HepG2 (cell line): Measurements from ENCODE around the gene JOSD2. TPM values are rescaled to one million over a fixed set of nuclear protein-coding genes. Genes with fewer than 3 reads are reported as not detected.

Experiments used
- ATAC-seq: fragments of 200-7000 bp; cut with Tn5 transposase; 3 replicates; pipeline ENCODE4 v1.9.1; 2020; ENCODE audit warnings: mild to moderate bottlenecking, moderate library complexity
- BruUV-seq: library from RNA; stranded (reverse); fragments of 400-500 nt; replicated peaks from 2 replicates; lab custom pipeline; 2021; lab: Mats Ljungman, UMichigan
- CTCF ChIA-PET: fragments of 300-600 bp; formaldehyde crosslinking; extraction: SDS; loops from one replicate; lab custom pipeline; 2021; ENCODE audit warnings: low total read pairs, inconsistent platforms, low intra/inter-chr PET ratio; lab: Yijun Ruan, JAX
- POLR2A ChIA-PET: fragments of 350-600 bp; sonication (Branson Sonifier 250); formaldehyde crosslinking; loops from one replicate; lab custom pipeline; 2020; ENCODE audit warnings: antibody characterized with exemption, inconsistent platforms; lab: Yijun Ruan, JAX
- DNase-seq: peaks from one replicate; pipeline ENCODE4 v3.0.0-alpha.2; 2015; ENCODE audit warnings: low spot score
- FAIRE-seq: peaks from 3 replicates; lab custom pipeline; 2011; peaks lifted over from hg19 to GRCh38; lab: Jason Lieb, UNC
- H2AFZ ChIP-seq: one replicate; pipeline ENCODE4 v1.6.1; 2011; ENCODE audit warnings: low read length, inconsistent platforms
- H3K27ac ChIP-seq: fragments of 300-600 bp; 3 replicates; pipeline ENCODE4 v1.8.0; 2011; ENCODE audit warnings: mixed run types, mild to moderate bottlenecking, mixed read lengths, low read length, inconsistent platforms; ENCODE audit not compliant: insufficient read depth; ENCODE audit errors: extremely low read length
- H3K27me3 ChIP-seq, 2 experiments: fragments of 200-600 bp in 1 of 2; 2 replicates in 1 of 2; 3 replicates in 1 of 2; pipeline versions ENCODE4 v1.6.0 to v1.8.0; 2011; ENCODE audit warnings: low read length in 2 of 2, mild to moderate bottlenecking in 2 of 2, moderate library complexity in 2 of 2, inconsistent platforms in 1 of 2; ENCODE audit not compliant: insufficient read depth in 2 of 2, control insufficient read depth in 1 of 2
- H3K36me3 ChIP-seq, 2 experiments: fragments of 200-600 bp in 1 of 2; replicated peaks in 1 of 2; 2 replicates in 1 of 2; 3 replicates in 1 of 2; pipeline versions ENCODE4 v1.5.1 to v1.8.0; 2011; ENCODE audit warnings: low read length in 2 of 2, inconsistent platforms in 1 of 2; ENCODE audit not compliant: insufficient read depth in 2 of 2, control insufficient read depth in 1 of 2
- H3K4me1 ChIP-seq: 2 replicates; pipeline ENCODE4 v1.5.1; 2012; ENCODE audit warnings: low read length, inconsistent platforms; ENCODE audit not compliant: insufficient read depth
- H3K4me2 ChIP-seq: 2 replicates; pipeline ENCODE4 v1.6.0; 2011; ENCODE audit warnings: low read depth, low read length, inconsistent platforms
- H3K4me3 ChIP-seq, 3 experiments: fragments of 200-600 bp in 1 of 3; sonication (generic), shearing (Covaris generic) in 1 of 3; replicated peaks in 1 of 3; 2 replicates each; pipeline ENCODE4 v1.5.1; 2011 to 2016; ENCODE audit warnings: low read length in 3 of 3, inconsistent platforms in 2 of 3, low read depth in 2 of 3, mild to moderate bottlenecking in 2 of 3, control low read depth in 1 of 3, mixed read lengths in 1 of 3; ENCODE audit not compliant: insufficient read depth in 1 of 3
- H3K79me2 ChIP-seq: one replicate; pipeline ENCODE4 v1.6.1; 2011; ENCODE audit warnings: low read length, inconsistent platforms; ENCODE audit not compliant: insufficient read depth
- H3K9ac ChIP-seq: 2 replicates; pipeline ENCODE4 v1.6.0; 2011; ENCODE audit warnings: mild to moderate bottlenecking, low read depth, low read length, inconsistent platforms; ENCODE audit not compliant: insufficient read depth
- H3K9me3 ChIP-seq: 2 replicates; pipeline ENCODE4 v1.5.1; 2012; ENCODE audit warnings: mild to moderate bottlenecking, low read length
- H4K20me1 ChIP-seq: 2 replicates; pipeline ENCODE4 v1.6.0; 2011; ENCODE audit warnings: inconsistent platforms, mild to moderate bottlenecking, low read length, moderate library complexity; ENCODE audit not compliant: insufficient read depth
- ATF5 ChIP-seq: sonication (generic); formaldehyde crosslinking; IDR thresholded peaks from 2 replicates; pipeline ENCODE4 v1.4.0; 2020; ENCODE audit warnings: mild to moderate bottlenecking, low read depth, missing genetic modification reagents
- IRX3 ChIP-seq: sonication (generic); formaldehyde crosslinking; IDR thresholded peaks from 2 replicates; pipeline ENCODE4 v1.8.1; 2023; ENCODE audit warnings: mild to moderate bottlenecking, low read depth, missing genetic modification reagents, borderline replicate concordance
- JUN ChIP-seq: sonication (generic); formaldehyde crosslinking; IDR thresholded peaks from 2 replicates; pipeline ENCODE4 v1.4.0; 2020; ENCODE audit warnings: mild to moderate bottlenecking, missing genetic modification reagents
- LCORL ChIP-seq, 2 experiments: fragments of 450-650 bp in 1 of 2; sonication (generic) in 1 of 2; formaldehyde crosslinking in 1 of 2; IDR thresholded peaks; 2 replicates each; pipeline versions ENCODE4 v1.5.0 to v1.6.1; 2017 to 2020; ENCODE audit warnings: antibody characterized with exemption in 1 of 2, missing genetic modification reagents in 1 of 2
- MIXL1 ChIP-seq: IDR thresholded peaks from 2 replicates; pipeline ENCODE4 v1.6.1; 2016
- MTA1 ChIP-seq: sonication (generic); formaldehyde crosslinking; IDR thresholded peaks from 2 replicates; pipeline ENCODE4 v1.4.0; 2020; ENCODE audit warnings: missing genetic modification reagents, mild to moderate bottlenecking, borderline replicate concordance
- MXD1 ChIP-seq: sonication (generic); formaldehyde crosslinking; IDR thresholded peaks from 2 replicates; pipeline ENCODE4 v1.4.0; 2020; ENCODE audit warnings: mild to moderate bottlenecking, missing genetic modification reagents
- YEATS2 ChIP-seq: sonication (generic); formaldehyde crosslinking; IDR thresholded peaks from 2 replicates; pipeline ENCODE4 v1.4.0; 2020; ENCODE audit warnings: missing genetic modification reagents, borderline replicate concordance
- ZGPAT ChIP-seq: IDR thresholded peaks from 2 replicates; pipeline ENCODE4 v1.6.1; 2016; ENCODE audit warnings: mild to moderate bottlenecking
- ZNF441 ChIP-seq: sonication (generic); formaldehyde crosslinking; IDR thresholded peaks from 2 replicates; pipeline ENCODE4 v1.7.0; 2021; ENCODE audit warnings: missing genetic modification reagents, borderline replicate concordance
- ZNF629 ChIP-seq: sonication (generic); formaldehyde crosslinking; conservative IDR thresholded peaks from 2 replicates; pipeline ENCODE4 v1.5.0; 2020; ENCODE audit warnings: missing genetic modification reagents
- ZNF644 ChIP-seq: IDR thresholded peaks from 2 replicates; pipeline ENCODE4 v1.6.1; 2016; ENCODE audit warnings: low read depth
- ZNF781 ChIP-seq: sonication (generic); formaldehyde crosslinking; IDR thresholded peaks from 2 replicates; pipeline ENCODE4 v1.5.1; 2020; ENCODE audit warnings: borderline replicate concordance, mild to moderate bottlenecking, missing genetic modification reagents; ENCODE audit errors: not compliant biosample characterization
- WGBS: methylation state at CpG from one replicate; pipeline ENCODE4 v1.1.6; 2017; ENCODE audit warnings: low lambda C conversion rate; 5-methylcytosine and 5-hydroxymethylcytosine counted together
- in situ Hi-C: cut with HindIII; loops from 2 replicates; pipeline ENCODE4 v1.10.0; 2017; ENCODE audit warnings: low pct_unique_long_range_greater_than_20kb; ENCODE audit not compliant: extremely low pct_ligation_motif_present
- intact Hi-C: fragments of 100-400 bp; cut with micrococcal nuclease; formaldehyde crosslinking; loops from one replicate; pipeline ENCODE4 v1.10.0; 2022; ENCODE audit not compliant: unreplicated experiment
- polyA plus RNA-seq, 8 experiments: library from polyadenylated mRNA; depleted of rRNA in 3 of 8; stranded (reverse) in 7 of 8; unstranded in 1 of 8; fragments of >200 nt; fragmentation: Illumina TruSeq in 4 of 8; extraction: Trizol in 4 of 8; gene quantifications; 2 replicates each; pipeline versions ENCODE4 v1.2.1 to v1.2.3, GENCODE V29; 2011 to 2016; ENCODE audit warnings: low read depth in 4 of 8, missing spikeins in 1 of 8, mixed read lengths in 1 of 8; ENCODE audit not compliant: insufficient read depth in 1 of 8
- total RNA-seq, 5 experiments: library from RNA; depleted of rRNA; stranded (reverse); fragments of >200 nt; fragmentation: Illumina TruSeq; extraction: Trizol; gene quantifications; 2 replicates each; pipeline ENCODE4 v1.2.3, GENCODE V29; 2016; ENCODE audit warnings: low read depth in 1 of 5

The JOSD2 gene
- total and polyA plus RNA-seq, 2 of the 13 experiments (the other 11 are each of a cell fraction or from before 2014, with no cell fraction given), result 2.0 to 4.1 TPM

- Histone ChIP-seq H4K20me1 (no peaks in the 10 kb centered on the region), H3K27ac (no peak overlapping the region), H3K9ac (no peak overlapping the region), H3K4me3 (no peak overlapping the region), H3K79me2 (no peaks in the 10 kb centered on the region), H3K4me2 (no peak overlapping the region), H3K9me3 (no peaks in the 10 kb centered on the region), H2AFZ (no peak overlapping the region), H3K36me3 (no peaks in the 10 kb centered on the region), H3K27me3 (peaks cover 3 to 34% of the 10 kb centered on the region in 2 experiments; a peak in 4 of 5 replicates), H3K4me1 (no peaks in the 10 kb centered on the region)
- ChIA-PET CTCF (no interaction called here), POLR2A (no interaction called here)
- no TSS peak for BruUV-seq
- intact Hi-C loops, result no loop called here
- ATAC-seq (no peak), DNase-seq (no peak), FAIRE-seq (no peak)
- in situ Hi-C loops, result loop anchor here (10.0 kb wide), 1 partner anchor 236 kb away; no protein-coding TSS in a partner anchor
- WGBS, result 10% methylated on average over 16 of the region's 22 CpGs
- TF ChIP-seq ZNF629 (CRISPR knock-in tag) (peak; percentile 71), JUN (CRISPR knock-in tag) (no peak)
Observed at GRCh38 chr19:50549059-50549926, 38.3 kb upstream of the JOSD2 start.

- ChIA-PET POLR2A (no interaction called here), CTCF (no interaction called here)
- DNase-seq (no peak), FAIRE-seq (no peak), ATAC-seq (no peak)
- Histone ChIP-seq H3K36me3 (no peaks in the 10 kb centered on the region), H3K79me2 (no peaks in the 10 kb centered on the region), H3K4me2 (no peak overlapping the region), H3K4me1 (no peaks in the 10 kb centered on the region), H3K27ac (no peak overlapping the region), H3K27me3 (peaks cover 3 to 34% of the 10 kb centered on the region in 2 experiments; a peak in 4 of 5 replicates), H3K9me3 (no peaks in the 10 kb centered on the region), H3K4me3 (no peak overlapping the region), H3K9ac (no peak overlapping the region), H2AFZ (no peak overlapping the region), H4K20me1 (no peaks in the 10 kb centered on the region)
- 34% methylated on average over 17 of the region's 45 CpGs for WGBS
- intact Hi-C loops, result no loop called here
- in situ Hi-C loops, result loop anchor here (10.0 kb wide), 1 partner anchor 236 kb away; no protein-coding TSS in a partner anchor
- no TSS peak for BruUV-seq
- TF ChIP-seq YEATS2 (no peak), ZNF441 (no peak), MIXL1 (CRISPR knock-in tag) (no peak), MTA1 (CRISPR knock-in tag) (no peak), ATF5 (no peak), MXD1 (CRISPR knock-in tag) (no peak), ZNF644 (no peak), IRX3 (CRISPR knock-in tag) (no peak), ZNF781 (CRISPR knock-in tag) (no peak), LCORL (IDR thresholded peaks at IDR 0.05) (no peak), LCORL (CRISPR knock-in tag; IDR thresholded peaks at IDR 0.05) (no peak), ZGPAT (CRISPR knock-in tag) (no peak)
Observed at GRCh38 chr19:50548191-50549058, 37.4 kb upstream of the JOSD2 start.
